H9 (cell line): ENCODE results near the gene PPP2R3B. TPM values are rescaled to one million over a fixed set of nuclear protein-coding genes. Genes with fewer than 3 reads are reported as not detected.

Experiments
- DNase-seq: peaks from one replicate; pipeline ENCODE4 v3.0.0-alpha.2; 2017
- H2AFZ ChIP-seq: one replicate; pipeline ENCODE4 v1.6.1; 2013; ENCODE audit warnings: mild to moderate bottlenecking, low read length, control low read depth, moderate library complexity
- H2AK5ac ChIP-seq: 2 replicates; pipeline ENCODE4 v1.6.1; 2013; ENCODE audit warnings: low read length, control low read depth, mixed read lengths; ENCODE audit not compliant: insufficient read length
- H2BK120ac ChIP-seq: one replicate; pipeline ENCODE4 v1.6.1; 2013; ENCODE audit warnings: low read depth, mild to moderate bottlenecking, low read length, control low read depth, inconsistent platforms; ENCODE audit not compliant: poor library complexity, severe bottlenecking
- H2BK12ac ChIP-seq: 2 replicates; pipeline ENCODE4 v1.6.1; 2013; ENCODE audit warnings: low read length, control low read depth, mixed read lengths, low read depth; ENCODE audit not compliant: insufficient read length
- H2BK15ac ChIP-seq: 2 replicates; pipeline ENCODE4 v1.6.1; 2013; ENCODE audit warnings: low read depth, low read length, control low read depth
- H2BK20ac ChIP-seq: one replicate; pipeline ENCODE4 v1.6.1; 2013; ENCODE audit warnings: low read depth, mild to moderate bottlenecking, low read length, control low read depth, inconsistent platforms; ENCODE audit not compliant: poor library complexity, severe bottlenecking
- H2BK5ac ChIP-seq: 2 replicates; pipeline ENCODE4 v1.6.1; 2013; ENCODE audit warnings: low read length, control low read depth, mixed read lengths; ENCODE audit not compliant: insufficient read length
- H3K14ac ChIP-seq: 2 replicates; pipeline ENCODE4 v1.6.1; 2013; ENCODE audit warnings: low read length, control low read depth; ENCODE audit not compliant: insufficient read depth
- H3K18ac ChIP-seq: 2 replicates; pipeline ENCODE4 v1.6.1; 2013; ENCODE audit warnings: low read depth, mild to moderate bottlenecking, mixed read lengths, low read length, control low read depth; ENCODE audit not compliant: insufficient read length
- H3K23ac ChIP-seq: 2 replicates; pipeline ENCODE4 v1.6.1; 2013; ENCODE audit warnings: low read length, control low read depth, mixed read lengths, low read depth; ENCODE audit not compliant: insufficient read length
- H3K23me2 ChIP-seq: 2 replicates; pipeline ENCODE4 v1.6.1; 2013; ENCODE audit warnings: low read depth, mild to moderate bottlenecking, mixed read lengths, low read length, control low read depth; ENCODE audit not compliant: insufficient read length, poor library complexity, severe bottlenecking
- H3K27ac ChIP-seq: 2 replicates; pipeline ENCODE4 v1.5.1; 2013; ENCODE audit warnings: low read length, control low read depth, mixed read lengths, low read depth; ENCODE audit not compliant: insufficient read length
- H3K27me3 ChIP-seq: 2 replicates; pipeline ENCODE4 v1.6.1; 2013; ENCODE audit warnings: low read length, control low read depth, inconsistent platforms; ENCODE audit not compliant: insufficient read depth
- H3K4ac ChIP-seq: 2 replicates; pipeline ENCODE4 v1.6.1; 2013; ENCODE audit warnings: low read depth, mild to moderate bottlenecking, control low read depth, inconsistent platforms, low read length, moderate library complexity
- H3K4me1 ChIP-seq: 2 replicates; pipeline ENCODE4 v1.6.1; 2013; ENCODE audit warnings: low read length, control low read depth, inconsistent platforms; ENCODE audit not compliant: insufficient read depth
- H3K4me2 ChIP-seq: 2 replicates; pipeline ENCODE4 v1.6.1; 2013; ENCODE audit warnings: low read length, control low read depth, mixed read lengths; ENCODE audit not compliant: insufficient read length, insufficient read depth
- H3K56ac ChIP-seq: 2 replicates; pipeline ENCODE4 v1.6.1; 2013; ENCODE audit warnings: low read depth, mild to moderate bottlenecking, mixed read lengths, low read length, control low read depth; ENCODE audit not compliant: insufficient read length
- H3K79me1 ChIP-seq: 2 replicates; pipeline ENCODE4 v1.6.1; 2013; ENCODE audit warnings: low read depth, mild to moderate bottlenecking, moderate library complexity, low read length, control low read depth, inconsistent platforms; ENCODE audit not compliant: insufficient read depth, poor library complexity, severe bottlenecking
- H3K79me2 ChIP-seq: 2 replicates; pipeline ENCODE4 v1.6.1; 2013; ENCODE audit warnings: low read length, control low read depth, inconsistent platforms; ENCODE audit not compliant: insufficient read depth
- H3K9ac ChIP-seq: 2 replicates; pipeline ENCODE4 v1.6.1; 2013; ENCODE audit warnings: low read length, control low read depth, mixed read lengths; ENCODE audit not compliant: insufficient read length; ENCODE audit errors: extremely low read depth
- H3K9me3 ChIP-seq: one replicate; pipeline ENCODE4 v1.6.1; 2013; ENCODE audit warnings: low read depth, low read length, inconsistent platforms; ENCODE audit not compliant: control insufficient read depth
- H3T11ph ChIP-seq: one replicate; pipeline ENCODE4 v1.6.1; 2013; ENCODE audit warnings: mild to moderate bottlenecking, low read length, control low read depth, inconsistent platforms
- H4K20me1 ChIP-seq: one replicate; pipeline ENCODE4 v1.6.1; 2013; ENCODE audit not compliant: control insufficient read depth, insufficient read length, insufficient read depth
- H4K5ac ChIP-seq: 2 replicates; pipeline ENCODE4 v1.6.1; 2013; ENCODE audit warnings: low read depth, mild to moderate bottlenecking, mixed read lengths, low read length, control low read depth; ENCODE audit not compliant: insufficient read length
- H4K8ac ChIP-seq: replicated peaks from 2 replicates; pipeline ENCODE4 v1.6.1; 2013; ENCODE audit warnings: low read length, control low read depth, mixed read lengths, low read depth; ENCODE audit not compliant: insufficient read length
- H4K91ac ChIP-seq: 2 replicates; pipeline ENCODE4 v1.6.1; 2013; ENCODE audit warnings: low read depth, mild to moderate bottlenecking, moderate library complexity, mixed read lengths, low read length, control low read depth; ENCODE audit not compliant: insufficient read length
- H3K27ac Mint-ChIP-seq, 3 experiments: 2 replicates in 2 of 3; 3 replicates in 1 of 3; pipeline ENCODE4 v1.8.0; 2020 to 2021; ENCODE audit warnings: mixed read lengths in 3 of 3, mild to moderate bottlenecking in 1 of 3, moderate library complexity in 1 of 3
- H3K27me3 Mint-ChIP-seq: 2 replicates; pipeline ENCODE4 v1.8.0; 2021; ENCODE audit warnings: low read depth, mild to moderate bottlenecking, moderate library complexity, mixed read lengths
- H3K36me3 Mint-ChIP-seq, 3 experiments: 2 replicates in 2 of 3; 3 replicates in 1 of 3; pipeline ENCODE4 v1.8.0; 2020 to 2021; ENCODE audit warnings: low read depth in 3 of 3, mixed read lengths in 3 of 3; ENCODE audit not compliant: insufficient read depth in 1 of 3
- H3K4me1 Mint-ChIP-seq, 2 experiments: 2 replicates each; pipeline ENCODE4 v1.8.0; 2020; ENCODE audit warnings: mixed read lengths in 2 of 2
- H3K4me3 Mint-ChIP-seq, 2 experiments: 2 replicates in 1 of 2; 3 replicates in 1 of 2; pipeline ENCODE4 v1.8.0; 2020 to 2021; ENCODE audit warnings: mild to moderate bottlenecking in 2 of 2, mixed read lengths in 2 of 2, moderate library complexity in 1 of 2
- H3K9me3 Mint-ChIP-seq, 2 experiments: 2 replicates in 1 of 2; 3 replicates in 1 of 2; pipeline ENCODE4 v1.8.0; 2020; ENCODE audit warnings: mild to moderate bottlenecking in 2 of 2, mixed read lengths in 2 of 2, moderate library complexity in 1 of 2
- WGBS: extraction: QIAGEN DNeasy Blood & Tissue Kit; methylation state at CpG from one replicate; pipeline ENCODE4 v1.1.7; 2013; ENCODE audit warnings: missing lambda C conversion rate, low lambda C conversion rate, mixed read lengths; ENCODE audit not compliant: insufficient read length; ENCODE audit errors: extremely low coverage; 5-methylcytosine and 5-hydroxymethylcytosine counted together
- total RNA-seq: library from RNA; stranded (reverse); gene quantifications from 2 replicates; pipeline ENCODE4 v1.2.1, GENCODE V29; 2021
- TF ChIP-seq, protein P1 (sequence below): fragments of 200-600 bp; sonication (generic); conservative IDR thresholded peaks from 3 replicates; pipeline ENCODE4 v1.8.0; 2021; ENCODE audit warnings: antibody characterized with exemption, mild to moderate bottlenecking

Gene PPP2R3B
- total RNA-seq, 1 experiment from 2014 or later = 72.1 TPM

DNA sequence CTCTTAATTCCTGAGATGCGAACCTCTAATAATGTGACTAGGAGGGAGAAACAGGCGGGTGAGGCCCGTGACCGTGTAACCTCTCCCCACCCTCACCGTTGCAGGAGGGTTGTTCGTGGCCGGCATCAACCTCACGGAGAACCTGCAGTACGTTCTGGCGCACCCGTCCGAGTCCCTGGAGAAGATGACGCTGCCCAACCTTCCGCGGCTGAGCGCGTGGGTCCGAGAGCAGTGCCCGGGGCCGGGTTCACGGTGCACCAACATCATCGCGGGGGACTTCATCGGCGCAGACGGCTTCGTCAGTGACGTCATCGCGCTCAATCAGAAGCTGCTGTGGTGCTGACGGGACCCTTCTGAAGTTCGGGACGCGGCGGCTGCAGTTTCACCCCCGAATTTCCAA lies 87.7 kb downstream of the PPP2R3B start:
- no peak overlapping the region for H2BK120ac ChIP-seq
- H2BK15ac ChIP-seq = no peak overlapping the region
- no peak overlapping the region for H2AK5ac ChIP-seq
- no peak overlapping the region for H2BK20ac ChIP-seq
- no peak overlapping the region for H4K8ac ChIP-seq
- H3K79me2 ChIP-seq = no peaks in the 10 kb centered on the region
- H2AFZ ChIP-seq = no peak overlapping the region
- Mint-ChIP-seq H3K27ac (no peak overlapping the region; a peak in 1 of 7 replicates), H3K4me1 (no peaks in the 10 kb centered on the region), H3K9me3 (no peaks in the 10 kb centered on the region), H3K27me3 (no peaks in the 10 kb centered on the region), H3K4me3 (no peak overlapping the region), H3K36me3 (peaks cover 60 to 75% (median 71%) of the 10 kb centered on the region in 3 experiments)
- no peaks in the 10 kb centered on the region for H3K9me3 ChIP-seq
- TF ChIP-seq, protein P1, sequence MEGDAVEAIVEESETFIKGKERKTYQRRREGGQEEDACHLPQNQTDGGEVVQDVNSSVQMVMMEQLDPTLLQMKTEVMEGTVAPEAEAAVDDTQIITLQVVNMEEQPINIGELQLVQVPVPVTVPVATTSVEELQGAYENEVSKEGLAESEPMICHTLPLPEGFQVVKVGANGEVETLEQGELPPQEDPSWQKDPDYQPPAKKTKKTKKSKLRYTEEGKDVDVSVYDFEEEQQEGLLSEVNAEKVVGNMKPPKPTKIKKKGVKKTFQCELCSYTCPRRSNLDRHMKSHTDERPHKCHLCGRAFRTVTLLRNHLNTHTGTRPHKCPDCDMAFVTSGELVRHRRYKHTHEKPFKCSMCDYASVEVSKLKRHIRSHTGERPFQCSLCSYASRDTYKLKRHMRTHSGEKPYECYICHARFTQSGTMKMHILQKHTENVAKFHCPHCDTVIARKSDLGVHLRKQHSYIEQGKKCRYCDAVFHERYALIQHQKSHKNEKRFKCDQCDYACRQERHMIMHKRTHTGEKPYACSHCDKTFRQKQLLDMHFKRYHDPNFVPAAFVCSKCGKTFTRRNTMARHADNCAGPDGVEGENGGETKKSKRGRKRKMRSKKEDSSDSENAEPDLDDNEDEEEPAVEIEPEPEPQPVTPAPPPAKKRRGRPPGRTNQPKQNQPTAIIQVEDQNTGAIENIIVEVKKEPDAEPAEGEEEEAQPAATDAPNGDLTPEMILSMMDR = no peak
- H3K4me1 ChIP-seq = no peaks in the 10 kb centered on the region
- no peak overlapping the region for H4K5ac ChIP-seq
- H3T11ph ChIP-seq = no peak overlapping the region
- no peak overlapping the region for H3K23ac ChIP-seq
- no peak overlapping the region for H3K4ac ChIP-seq
- no peaks in the 10 kb centered on the region for H3K79me1 ChIP-seq
- no peak overlapping the region for H3K4me2 ChIP-seq
- DNase-seq = no peak
- H3K23me2 ChIP-seq = no peaks in the 10 kb centered on the region
- WGBS = no CpG with 5 or more reads among the region's 36 CpGs
- no peak overlapping the region for H2BK5ac ChIP-seq
- H3K27ac ChIP-seq = no peak overlapping the region
- H2BK12ac ChIP-seq = no peak overlapping the region
- no peaks in the 10 kb centered on the region for H3K27me3 ChIP-seq
- H4K20me1 ChIP-seq = no peaks in the 10 kb centered on the region
- no peak overlapping the region for H3K9ac ChIP-seq
- H3K14ac ChIP-seq = no peak overlapping the region
- no peak overlapping the region for H4K91ac ChIP-seq
- H3K56ac ChIP-seq = no peak overlapping the region
- no peak overlapping the region for H3K18ac ChIP-seq
